ENCODE measurements around the gene EIF2A. TPM values are rescaled to one million over a fixed set of nuclear protein-coding genes. Genes with fewer than 3 reads are reported as not detected.

The EIF2A gene
- total RNA-seq, 2 donors from 2014 or later: 126 to 139 TPM

GRCh38 chr3:150528354-150528797, 18.2 kb upstream of the EIF2A start:
- ATAC-seq (replicated peaks): no peak
- H3K9me3 Mint-ChIP-seq: no peaks in the 10 kb centered on the region
- H3K27ac Mint-ChIP-seq: no peak overlapping the region
- peaks cover 7% of the 10 kb centered on the region for H3K4me1 Mint-ChIP-seq
- no peaks in the 10 kb centered on the region for H3K36me3 Mint-ChIP-seq (ENCODE audit: low read depth)
- no peaks in the 10 kb centered on the region for H3K27me3 Mint-ChIP-seq
- H3K4me3 Mint-ChIP-seq: no peak overlapping the region

GRCh38 chr3:150531775-150532174, 14.8 kb upstream of the EIF2A start:
- Mint-ChIP-seq H3K27ac (peak overlapping the region; percentile 79), H3K36me3 (ENCODE audit: low read depth) (no peaks in the 10 kb centered on the region), H3K27me3 (no peaks in the 10 kb centered on the region), H3K4me1 (peaks cover 7% of the 10 kb centered on the region), H3K4me3 (peak overlapping the region; percentile 4), H3K9me3 (no peaks in the 10 kb centered on the region)
- peak; percentile 68 for ATAC-seq (replicated peaks)

GRCh38 chr3:150535204-150535603, 11.4 kb upstream of the EIF2A start:
- Mint-ChIP-seq H3K27ac (no peak overlapping the region), H3K27me3 (no peaks in the 10 kb centered on the region), H3K9me3 (no peaks in the 10 kb centered on the region), H3K4me3 (no peak overlapping the region), H3K4me1 (peaks cover 7% of the 10 kb centered on the region), H3K36me3 (ENCODE audit: low read depth) (peaks cover 5% of the 10 kb centered on the region)
- ATAC-seq (replicated peaks): no peak

GRCh38 chr3:150538324-150539208, 8.0 kb upstream of the EIF2A start:
- Mint-ChIP-seq H3K27ac (no peak overlapping the region), H3K36me3 (ENCODE audit: low read depth) (peaks cover 33% of the 10 kb centered on the region)

GRCh38 chr3:150540297-150540696, 6.3 kb upstream of the EIF2A start:
- H3K27me3 Mint-ChIP-seq: no peaks in the 10 kb centered on the region
- no peak for ATAC-seq (replicated peaks)
- no peaks in the 10 kb centered on the region for H3K9me3 Mint-ChIP-seq
- H3K27ac Mint-ChIP-seq: no peak overlapping the region
- H3K4me1 Mint-ChIP-seq: peaks cover 23% of the 10 kb centered on the region
- H3K4me3 Mint-ChIP-seq: no peak overlapping the region
- peaks cover 50% of the 10 kb centered on the region for H3K36me3 Mint-ChIP-seq (ENCODE audit: low read depth)

More at GRCh38 chr3:150538324-150539208, 8.0 kb upstream of the EIF2A start:
- Mint-ChIP-seq H3K4me3 (no peak overlapping the region), H3K9me3 (no peaks in the 10 kb centered on the region), H3K4me1 (peaks cover 16% of the 10 kb centered on the region), H3K27me3 (no peaks in the 10 kb centered on the region)
- no peak for ATAC-seq (replicated peaks)

- Mint-ChIP-seq H3K9me3 (no peaks in the 10 kb centered on the region), H3K4me1 (peaks cover 23% of the 10 kb centered on the region)
- ATAC-seq (replicated peaks): no peak
Observed at GRCh38 chr3:150540991-150541390, 5.6 kb upstream of the EIF2A start.

GRCh38 chr3:150543128-150543527, 3.5 kb upstream of the EIF2A start:
- peaks cover 29% of the 10 kb centered on the region for H3K4me1 Mint-ChIP-seq
- peaks cover 76% of the 10 kb centered on the region for H3K36me3 Mint-ChIP-seq (ENCODE audit: low read depth)
- peak overlapping the region; percentile 98 for H3K27ac Mint-ChIP-seq
- H3K9me3 Mint-ChIP-seq: no peaks in the 10 kb centered on the region
- H3K27me3 Mint-ChIP-seq: no peaks in the 10 kb centered on the region
- no peak for ATAC-seq (replicated peaks)
- H3K4me3 Mint-ChIP-seq: peak overlapping the region; percentile 100

More at GRCh38 chr3:150540991-150541390, 5.6 kb upstream of the EIF2A start:
- no peaks in the 10 kb centered on the region for H3K27me3 Mint-ChIP-seq
- peak overlapping the region; percentile 78 for H3K27ac Mint-ChIP-seq
- no peak overlapping the region for H3K4me3 Mint-ChIP-seq
- H3K36me3 Mint-ChIP-seq (ENCODE audit: low read depth): peaks cover 57% of the 10 kb centered on the region

GRCh38 chr3:150543531-150543930, 3.1 kb upstream of the EIF2A start:
- H3K4me1 Mint-ChIP-seq: peaks cover 33% of the 10 kb centered on the region
- H3K27ac Mint-ChIP-seq: peak overlapping the region; percentile 98
- no peak for ATAC-seq (replicated peaks)
- H3K36me3 Mint-ChIP-seq (ENCODE audit: low read depth): peaks cover 80% of the 10 kb centered on the region
- H3K27me3 Mint-ChIP-seq: no peaks in the 10 kb centered on the region
- H3K4me3 Mint-ChIP-seq: peak overlapping the region; percentile 100
- H3K9me3 Mint-ChIP-seq: no peaks in the 10 kb centered on the region

- H3K36me3 Mint-ChIP-seq (ENCODE audit: low read depth): peaks cover 85% of the 10 kb centered on the region
Observed at GRCh38 chr3:150544041-150544440, 2.5 kb upstream of the EIF2A start.

GRCh38 chr3:150544726-150545125, 1.9 kb upstream of the EIF2A start:
- H3K27me3 Mint-ChIP-seq: no peaks in the 10 kb centered on the region
- peak overlapping the region; percentile 98 for H3K27ac Mint-ChIP-seq
- H3K36me3 Mint-ChIP-seq (ENCODE audit: low read depth): peaks cover 87% of the 10 kb centered on the region
- peak overlapping the region; percentile 100 for H3K4me3 Mint-ChIP-seq
- ATAC-seq (replicated peaks): no peak
- peaks cover 33% of the 10 kb centered on the region for H3K4me1 Mint-ChIP-seq
- H3K9me3 Mint-ChIP-seq: no peaks in the 10 kb centered on the region

More at GRCh38 chr3:150544041-150544440, 2.5 kb upstream of the EIF2A start:
- Mint-ChIP-seq H3K4me1 (peaks cover 33% of the 10 kb centered on the region), H3K27me3 (no peaks in the 10 kb centered on the region), H3K4me3 (peak overlapping the region; percentile 100), H3K9me3 (no peaks in the 10 kb centered on the region), H3K27ac (peak overlapping the region; percentile 98)
- ATAC-seq (replicated peaks): no peak

GRCh38 chr3:150545419-150546225, 965 bp upstream of the EIF2A start:
- H3K4me3 Mint-ChIP-seq: peak overlapping the region; percentile 100

GRCh38 chr3:150547045-150547741, 606 bp downstream of the EIF2A start:
- H3K4me3 Mint-ChIP-seq: peak overlapping the region; percentile 100
- peak overlapping the region; percentile 98 for H3K27ac Mint-ChIP-seq
- no peaks in the 10 kb centered on the region for H3K27me3 Mint-ChIP-seq
- no peak for ATAC-seq (replicated peaks)
- peaks cover 88% of the 10 kb centered on the region for H3K36me3 Mint-ChIP-seq (ENCODE audit: low read depth)
- peaks cover 29% of the 10 kb centered on the region for H3K4me1 Mint-ChIP-seq
- no peaks in the 10 kb centered on the region for H3K9me3 Mint-ChIP-seq

More at GRCh38 chr3:150545419-150546225, 965 bp upstream of the EIF2A start:
- Mint-ChIP-seq H3K36me3 (ENCODE audit: low read depth) (peaks cover 92% of the 10 kb centered on the region), H3K4me1 (peaks cover 33% of the 10 kb centered on the region), H3K27ac (peak overlapping the region; percentile 98), H3K27me3 (no peaks in the 10 kb centered on the region), H3K9me3 (no peaks in the 10 kb centered on the region)
- ATAC-seq (replicated peaks): peak; percentile 16

GRCh38 chr3:150555859-150556436, 9.4 kb downstream of the EIF2A start:
- Mint-ChIP-seq H3K27me3 (no peaks in the 10 kb centered on the region), H3K36me3 (ENCODE audit: low read depth) (peaks cover 87% of the 10 kb centered on the region), H3K4me3 (no peak overlapping the region), H3K9me3 (no peaks in the 10 kb centered on the region), H3K4me1 (peaks cover 13% of the 10 kb centered on the region), H3K27ac (peak overlapping the region; percentile 43)
- ATAC-seq (replicated peaks): peak; percentile 37

- no peak for ATAC-seq (replicated peaks)
- H3K4me1 Mint-ChIP-seq: peaks cover 10% of the 10 kb centered on the region
- H3K4me3 Mint-ChIP-seq: no peak overlapping the region
- no peaks in the 10 kb centered on the region for H3K27me3 Mint-ChIP-seq
- no peaks in the 10 kb centered on the region for H3K9me3 Mint-ChIP-seq
- H3K36me3 Mint-ChIP-seq (ENCODE audit: low read depth): peaks cover 88% of the 10 kb centered on the region
- H3K27ac Mint-ChIP-seq: peak overlapping the region; percentile 20
Observed at GRCh38 chr3:150556792-150557191, 10.2 kb downstream of the EIF2A start.

All from activated T-helper 17 cell treated with anti-CD3 and anti-CD28 coated beads, Interleukin-2, amount 50 U/mL, for 72 hours (primary cell).